Choroid plexus epithelial cell (primary cell): ENCODE data around the gene OMP.

Experiments
- DNase-seq: peaks from one replicate; pipeline ENCODE4 v3.0.0-alpha.2; 2010; ENCODE audit warnings: low read depth
- H3K4me3 ChIP-seq: 2 replicates; pipeline ENCODE4 v1.5.1; 2011; ENCODE audit warnings: low read depth, mild to moderate bottlenecking, control low read depth, low read length, moderate library complexity
- TF ChIP-seq, protein P1 (sequence below): conservative IDR thresholded peaks from 2 replicates; pipeline ENCODE4 v1.5.1; 2011; ENCODE audit warnings: low read depth, mild to moderate bottlenecking, control low read depth, inconsistent platforms, low read length, moderate library complexity

OMP gene

DNA sequence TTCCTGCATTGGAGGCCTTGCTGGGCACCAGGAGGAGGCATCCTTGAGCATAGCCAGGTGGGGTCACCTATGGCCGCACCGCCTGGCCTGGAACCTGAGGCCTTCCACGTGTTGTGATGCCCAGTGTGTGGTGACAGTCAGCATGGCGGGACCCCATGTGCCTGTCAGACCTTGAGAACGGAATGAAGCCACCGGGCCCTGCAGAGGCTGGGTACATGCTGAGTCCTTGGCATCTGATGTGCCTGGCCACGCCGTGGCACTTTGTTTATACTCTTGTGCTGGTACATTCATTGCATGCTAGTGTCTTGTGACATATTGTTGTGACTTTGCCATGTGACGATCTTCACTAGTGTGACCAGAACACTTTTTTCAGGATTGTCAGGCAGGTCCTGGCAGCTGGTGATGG lies 16.9 kb downstream of the OMP start:
- no peak for DNase-seq
- TF ChIP-seq, protein P1, sequence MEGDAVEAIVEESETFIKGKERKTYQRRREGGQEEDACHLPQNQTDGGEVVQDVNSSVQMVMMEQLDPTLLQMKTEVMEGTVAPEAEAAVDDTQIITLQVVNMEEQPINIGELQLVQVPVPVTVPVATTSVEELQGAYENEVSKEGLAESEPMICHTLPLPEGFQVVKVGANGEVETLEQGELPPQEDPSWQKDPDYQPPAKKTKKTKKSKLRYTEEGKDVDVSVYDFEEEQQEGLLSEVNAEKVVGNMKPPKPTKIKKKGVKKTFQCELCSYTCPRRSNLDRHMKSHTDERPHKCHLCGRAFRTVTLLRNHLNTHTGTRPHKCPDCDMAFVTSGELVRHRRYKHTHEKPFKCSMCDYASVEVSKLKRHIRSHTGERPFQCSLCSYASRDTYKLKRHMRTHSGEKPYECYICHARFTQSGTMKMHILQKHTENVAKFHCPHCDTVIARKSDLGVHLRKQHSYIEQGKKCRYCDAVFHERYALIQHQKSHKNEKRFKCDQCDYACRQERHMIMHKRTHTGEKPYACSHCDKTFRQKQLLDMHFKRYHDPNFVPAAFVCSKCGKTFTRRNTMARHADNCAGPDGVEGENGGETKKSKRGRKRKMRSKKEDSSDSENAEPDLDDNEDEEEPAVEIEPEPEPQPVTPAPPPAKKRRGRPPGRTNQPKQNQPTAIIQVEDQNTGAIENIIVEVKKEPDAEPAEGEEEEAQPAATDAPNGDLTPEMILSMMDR: no peak
- no peak overlapping the region for H3K4me3 ChIP-seq

DNA sequence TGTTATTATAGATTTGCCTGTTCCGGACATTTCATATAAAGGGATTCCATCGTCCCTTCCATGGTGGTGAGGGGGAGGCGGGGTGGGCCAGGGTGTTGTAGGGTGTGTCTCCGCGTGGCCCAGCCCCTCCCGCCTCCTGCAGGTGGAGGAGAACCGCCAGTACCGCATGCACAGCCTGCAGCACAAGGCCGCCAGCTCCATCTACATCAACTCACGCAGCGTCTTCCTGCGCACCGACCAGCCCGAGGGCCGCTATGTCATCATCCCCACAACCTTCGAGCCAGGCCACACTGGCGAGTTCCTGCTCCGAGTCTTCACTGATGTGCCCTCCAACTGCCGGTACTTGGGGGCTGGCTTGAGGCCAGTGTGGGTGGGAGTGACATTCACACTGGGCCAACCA lies 17.9 kb downstream of the OMP start:
- TF ChIP-seq, protein P1: no peak
- no peak for DNase-seq
- H3K4me3 ChIP-seq: no peak overlapping the region

DNA sequence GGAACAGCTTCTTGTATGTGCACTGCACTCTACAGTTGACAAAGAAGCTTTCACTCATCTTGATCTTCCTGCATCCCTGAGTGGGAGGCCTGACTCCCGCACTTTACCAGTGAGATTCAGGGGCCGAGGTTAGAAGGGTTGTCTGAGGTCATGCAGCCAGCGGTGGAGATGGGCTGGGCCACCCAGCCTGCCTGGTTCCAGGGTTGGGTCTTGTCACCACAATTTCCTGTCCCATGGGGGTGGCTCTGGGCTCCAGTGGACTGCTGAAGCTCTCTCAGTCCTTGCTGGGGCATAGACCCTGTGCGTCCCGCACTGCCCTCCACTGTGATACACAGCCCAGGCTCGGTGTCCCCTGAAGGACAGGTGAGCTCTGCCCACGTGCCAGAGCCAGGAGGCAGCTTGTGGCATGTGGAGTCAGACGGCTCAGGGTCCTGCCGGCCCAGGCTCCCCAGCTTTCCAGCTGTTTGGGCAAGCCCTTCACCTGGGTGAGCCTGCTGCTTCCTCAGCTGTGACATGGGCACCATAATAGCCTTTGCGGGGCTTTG lies 18.5 kb downstream of the OMP start:
- no peak overlapping the region for H3K4me3 ChIP-seq
- DNase-seq: no peak
- TF ChIP-seq, protein P1: no peak

DNA sequence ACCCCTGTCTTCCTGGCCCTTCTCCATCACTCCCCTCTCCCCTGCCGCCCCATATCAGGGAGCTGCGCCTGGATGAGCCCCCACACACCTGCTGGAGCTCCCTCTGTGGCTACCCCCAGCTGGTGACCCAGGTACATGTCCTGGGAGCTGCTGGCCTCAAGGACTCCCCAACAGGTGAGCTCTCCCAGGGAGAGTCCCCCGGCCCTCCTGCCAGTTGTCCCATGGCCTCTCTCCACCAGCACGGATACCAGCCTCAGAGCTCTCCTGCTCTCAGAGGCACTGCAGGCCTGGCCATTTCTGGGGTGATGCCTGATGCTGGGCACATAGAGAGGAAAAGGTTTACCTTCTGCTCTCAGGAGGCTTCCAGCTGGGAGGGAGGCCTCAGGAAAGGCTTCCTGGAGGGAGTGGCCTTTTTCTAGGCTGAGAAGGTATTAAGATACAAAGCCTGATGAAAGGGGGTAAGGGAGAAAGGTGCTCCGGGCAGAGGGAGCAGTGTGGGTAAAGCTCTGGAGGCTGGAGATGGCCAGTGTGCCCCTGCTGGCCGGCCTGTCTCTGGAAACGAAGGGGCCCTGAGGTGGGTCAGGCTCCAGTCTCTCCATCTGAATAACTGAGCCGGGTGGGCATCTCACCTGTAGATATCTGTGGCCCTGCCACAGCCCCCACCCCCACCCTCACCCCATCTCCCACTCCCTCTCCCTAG lies 19.4 kb downstream of the OMP start:
- TF ChIP-seq, protein P1: no peak
- no peak overlapping the region for H3K4me3 ChIP-seq
- no peak for DNase-seq

DNA sequence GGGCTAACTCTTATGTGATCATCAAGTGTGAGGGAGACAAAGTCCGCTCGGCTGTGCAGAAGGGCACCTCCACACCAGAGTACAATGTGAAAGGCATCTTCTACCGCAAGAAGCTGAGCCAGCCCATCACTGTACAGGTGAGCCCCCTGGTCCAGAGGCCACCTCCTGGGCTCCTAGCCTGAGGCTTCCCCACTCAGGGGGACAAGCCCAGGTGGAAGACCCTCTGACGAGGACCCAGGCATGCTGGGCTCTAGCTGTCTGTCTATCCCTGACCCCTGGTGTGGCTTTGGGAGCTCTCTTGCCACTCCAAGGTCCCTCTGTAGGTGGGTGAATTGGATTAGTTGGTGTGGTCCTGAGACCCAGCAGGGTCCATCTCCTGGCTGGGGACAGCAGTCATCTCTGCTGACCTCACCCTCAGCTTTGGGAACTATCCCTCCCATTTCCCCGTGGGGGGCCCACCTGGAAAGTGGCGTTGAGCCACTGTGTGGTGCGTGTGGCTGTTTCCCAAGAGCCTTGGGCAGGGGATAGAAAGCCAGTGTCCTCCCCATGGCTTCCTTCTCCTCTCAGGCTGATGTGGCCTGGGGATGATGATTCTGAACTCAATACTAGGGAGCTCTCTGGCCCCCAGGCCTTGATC lies 20.1 kb downstream of the OMP start:
- TF ChIP-seq, protein P1: no peak
- no peak for DNase-seq
- H3K4me3 ChIP-seq: no peak overlapping the region

DNA sequence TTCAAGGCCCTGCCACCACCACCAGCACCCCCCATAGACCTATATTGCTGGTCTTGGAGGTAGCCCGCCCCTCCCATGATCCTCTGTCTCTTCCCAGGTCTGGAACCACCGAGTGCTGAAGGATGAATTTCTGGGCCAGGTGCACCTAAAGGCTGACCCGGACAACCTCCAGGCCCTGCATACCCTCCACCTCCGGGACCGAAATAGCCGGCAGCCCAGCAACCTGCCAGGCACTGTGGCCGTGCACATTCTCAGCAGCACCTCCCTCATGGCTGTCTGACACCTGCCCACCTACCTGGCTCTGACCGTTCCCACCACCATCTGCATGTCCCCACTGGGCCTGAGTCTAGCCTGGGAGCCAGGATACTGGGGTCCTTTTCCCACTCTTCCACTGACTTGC lies 21.0 kb downstream of the OMP start:
- no peak overlapping the region for H3K4me3 ChIP-seq
- TF ChIP-seq, protein P1: no peak
- DNase-seq: no peak
